ENCODE measurements around the gene ZIC5. TPM values are rescaled to one million over a fixed set of nuclear protein-coding genes. Genes with fewer than 3 reads are reported as not detected.

The ZIC5 gene
- total and polyA plus RNA-seq, 2 of the 13 experiments (the other 11 are each of a cell fraction or from before 2014, with no cell fraction given): 0.02 to 0.07 TPM

GRCh38 chr13:99969453-99969918 is 2.1 kb downstream of the ZIC5 start:
- Histone ChIP-seq H3K4me3 (replicated peaks in 1 of 3; ENCODE audit: insufficient read depth in 1 of 3, low read depth in 2 of 3, low read length in 3 of 3) (peak overlapping the region in 1 of 3 experiments; percentile 66; a peak in 1 of 6 replicates), H3K36me3 (replicated peaks in 1 of 2; ENCODE audit: control insufficient read depth in 1 of 2, insufficient read depth in 2 of 2, low read length in 2 of 2) (no peaks in the 10 kb centered on the region), H3K4me2 (ENCODE audit: low read depth, low read length) (peak overlapping the region; percentile 88; the same call in 1 of the 2 replicates), H3K27ac (ENCODE audit: extremely low read length, insufficient read depth, low read length) (no peak overlapping the region), H3K9me3 (ENCODE audit: low read length) (no peaks in the 10 kb centered on the region), H3K9ac (ENCODE audit: insufficient read depth, low read depth, low read length) (no peak overlapping the region), H3K27me3 (ENCODE audit: control insufficient read depth in 1 of 2, insufficient read depth in 2 of 2, low read length in 2 of 2) (peaks cover 9 to 25% of the 10 kb centered on the region in 2 experiments), H4K20me1 (ENCODE audit: insufficient read depth, low read length) (no peaks in the 10 kb centered on the region), H3K4me1 (ENCODE audit: insufficient read depth, low read length) (peaks cover 7% of the 10 kb centered on the region; the same call in 1 of the 2 replicates), H3K79me2 (ENCODE audit: insufficient read depth, low read length) (no peaks in the 10 kb centered on the region), H2AFZ (ENCODE audit: low read length) (no peak overlapping the region)
- DNase-seq (ENCODE audit: low spot score) (no peak), FAIRE-seq (no peak), ATAC-seq (no peak)
- in situ Hi-C loops (cut with HindIII; ENCODE audit: extremely low pct_ligation_motif_present, low pct_unique_long_range_greater_than_20kb): no loop called here
- BruUV-seq (replicated peaks): no TSS peak
- intact Hi-C loops (cut with micrococcal nuclease; ENCODE audit: unreplicated experiment): no loop called here
- TF ChIP-seq NFATC3 (CRISPR knock-in tag; IDR thresholded peaks at IDR 0.05) (no peak), PAWR (CRISPR knock-in tag; IDR thresholded peaks at IDR 0.05; ENCODE audit: borderline replicate concordance) (no peak), TMF1 (CRISPR knock-in tag; IDR thresholded peaks at IDR 0.05; ENCODE audit: low read depth) (no peak), MAFF (IDR thresholded peaks at IDR 0.05; ENCODE audit: low read depth, low read length) (no peak), BRD4 (CRISPR knock-in tag; IDR thresholded peaks at IDR 0.05) (no peak), KAT7 (CRISPR knock-in tag; IDR thresholded peaks at IDR 0.05; ENCODE audit: borderline replicate concordance) (no peak), ARID4A (CRISPR knock-in tag; IDR thresholded peaks at IDR 0.05; ENCODE audit: borderline replicate concordance) (no peak), ZNF33B (CRISPR knock-in tag; IDR thresholded peaks at IDR 0.05) (no peak), ZNF713 (CRISPR knock-in tag; IDR thresholded peaks at IDR 0.05) (no peak)
- CTCF ChIA-PET (ENCODE audit: low intra/inter-chr PET ratio, low total read pairs): no interaction called here
- WGBS (ENCODE audit: low lambda C conversion rate): 91% methylated on average over 52 of the region's 52 CpGs
- POLR2A ChIA-PET: no interaction called here
